Prostate gland (tissue), 2 donors: ENCODE results near the gene PPY.

Experiments
- CTCF ChIP-seq, 4 experiments: fragments of 200-600 bp in 2 of 4; fragments of 450-650 bp in 2 of 4; sonication (generic) in 2 of 4; IDR thresholded peaks; 1 replicate in 3 of 4; 2 replicates in 1 of 4; pipeline ENCODE4 v1.5.1; 2016 to 2019; ENCODE audit warnings: antibody characterized with exemption in 4 of 4, mild to moderate bottlenecking in 2 of 4, moderate library complexity in 2 of 4
- POLR2A ChIP-seq: fragments of 450-650 bp; IDR thresholded peaks from one replicate; pipeline ENCODE4 v1.6.1; 2016; ENCODE audit warnings: antibody characterized with exemption, mild to moderate bottlenecking
- POLR2AphosphoS5 ChIP-seq: sonication (generic); formaldehyde crosslinking; IDR thresholded peaks from one replicate; pipeline ENCODE4 v1.6.1; 2017; ENCODE audit warnings: antibody characterized with exemption

GRCh38 chr17:43958748-43959352 lies 16.6 kb upstream of the PPY start:
- no peak for TF ChIP-seq CTCF (IDR thresholded peaks at IDR 0.05)
- TF ChIP-seq POLR2AphosphoS5, result no peak
- TF ChIP-seq POLR2A, result no peak
